ENCODE results near the gene EMP3.

The EMP3 gene

DNA sequence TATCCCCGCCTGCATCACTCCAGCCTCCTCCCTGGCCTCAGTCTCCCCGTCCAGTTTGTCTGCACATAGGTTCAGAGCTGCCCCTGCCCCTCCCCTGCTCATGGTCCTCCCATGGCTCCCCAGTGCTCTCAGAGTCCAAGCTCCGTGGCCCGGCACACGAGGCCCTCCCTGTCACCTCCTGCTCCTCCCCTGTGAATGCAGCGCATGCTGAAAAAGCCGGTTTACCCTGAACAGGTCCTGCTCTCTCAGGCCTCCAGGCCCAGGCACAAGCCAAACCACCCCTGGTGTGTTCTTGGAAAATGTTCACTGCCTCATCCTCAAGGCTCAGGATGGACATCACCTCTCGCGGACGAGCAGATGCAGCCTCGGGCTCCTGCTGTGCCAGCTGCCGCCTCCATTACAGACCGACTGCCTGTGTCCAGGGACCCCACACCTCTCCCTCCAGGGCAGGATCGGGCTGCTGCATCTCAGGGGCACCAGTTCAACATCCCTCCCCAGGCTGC is 13.0 kb downstream of the EMP3 start:
- no peaks in the 10 kb centered on the region for H3K9me3 ChIP-seq (ENCODE audit: control insufficient read depth, low read depth, low read length)
- H3K27ac ChIP-seq (ENCODE audit: low read length): no peak overlapping the region
- H3K4me1 ChIP-seq (ENCODE audit: control insufficient read depth, low read depth, low read length): peaks cover 4% of the 10 kb centered on the region
- H3K9ac ChIP-seq (ENCODE audit: low read length): no peak overlapping the region
- no peaks in the 10 kb centered on the region for H3K36me3 ChIP-seq (ENCODE audit: control insufficient read depth, low read depth, low read length)
- no peaks in the 10 kb centered on the region for H3K27me3 ChIP-seq (ENCODE audit: control insufficient read depth, insufficient read depth, low read length)
- H3K4me3 ChIP-seq (ENCODE audit: low read length): no peak overlapping the region

DNA sequence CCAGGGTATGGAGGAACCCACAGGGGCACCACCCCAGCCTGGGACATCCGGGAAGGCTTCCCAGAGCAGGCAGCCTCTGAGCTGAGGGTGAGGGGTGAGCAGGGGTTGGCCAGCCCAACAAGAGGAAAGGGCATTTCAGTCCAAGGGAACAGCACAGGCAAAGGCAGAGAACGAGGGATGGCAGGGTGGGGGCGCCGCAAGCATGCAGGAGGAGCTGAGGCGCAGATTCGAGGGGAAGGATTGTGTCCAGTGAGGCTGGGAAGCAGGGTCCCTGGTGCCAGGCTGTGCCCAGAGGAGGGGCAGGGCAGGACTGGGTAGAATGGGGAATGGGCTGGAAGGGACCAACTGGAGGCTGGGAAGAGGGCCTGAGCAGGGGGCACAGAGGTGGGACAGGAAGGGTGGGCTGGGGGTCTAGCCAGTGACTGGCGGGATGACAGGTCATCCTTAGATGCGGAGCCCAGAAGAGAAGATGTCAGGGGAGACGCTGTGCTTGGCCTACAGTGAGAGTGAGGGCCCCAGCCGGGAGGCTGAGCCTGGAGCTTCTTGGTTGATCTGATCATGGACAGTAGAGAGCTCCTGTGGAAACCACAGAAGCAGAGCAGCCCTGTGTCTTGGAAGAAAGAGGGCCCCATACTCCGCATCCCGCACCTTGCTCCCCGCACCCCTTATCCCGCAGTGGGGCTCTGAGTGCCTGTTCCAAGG is 13.6 kb downstream of the EMP3 start:
- Histone ChIP-seq H3K27ac (ENCODE audit: low read length) (no peak overlapping the region), H3K4me3 (ENCODE audit: low read length) (no peak overlapping the region), H3K9me3 (ENCODE audit: control insufficient read depth, low read depth, low read length) (no peaks in the 10 kb centered on the region), H3K36me3 (ENCODE audit: control insufficient read depth, low read depth, low read length) (no peaks in the 10 kb centered on the region), H3K9ac (ENCODE audit: low read length) (no peak overlapping the region), H3K27me3 (ENCODE audit: control insufficient read depth, insufficient read depth, low read length) (no peaks in the 10 kb centered on the region), H3K4me1 (ENCODE audit: control insufficient read depth, low read depth, low read length) (no peaks in the 10 kb centered on the region)

DNA sequence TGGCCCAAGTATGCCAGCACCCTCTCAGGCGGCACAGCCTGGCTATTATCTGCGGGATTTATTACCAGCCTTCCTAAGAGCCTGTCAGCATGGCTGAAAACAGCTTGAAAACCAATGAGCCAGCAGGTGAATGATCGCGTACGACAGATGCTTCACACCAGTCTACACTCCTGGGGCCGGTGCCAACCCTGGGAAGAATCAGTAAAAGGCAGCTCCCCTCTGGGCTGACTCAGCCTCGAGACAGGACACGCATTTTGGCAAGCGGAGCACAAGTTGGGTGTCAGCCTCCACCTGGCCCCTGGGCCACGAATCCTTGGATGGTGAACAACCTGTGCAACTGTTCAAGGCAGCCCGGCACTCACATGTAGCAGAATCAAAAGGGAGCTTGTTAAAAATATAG is 15.6 kb downstream of the EMP3 start:
- Histone ChIP-seq H3K4me1 (ENCODE audit: control insufficient read depth, low read depth, low read length) (no peaks in the 10 kb centered on the region), H3K27ac (ENCODE audit: low read length) (no peak overlapping the region), H3K27me3 (ENCODE audit: control insufficient read depth, insufficient read depth, low read length) (no peaks in the 10 kb centered on the region), H3K4me3 (ENCODE audit: low read length) (no peak overlapping the region), H3K9me3 (ENCODE audit: control insufficient read depth, low read depth, low read length) (no peaks in the 10 kb centered on the region), H3K9ac (ENCODE audit: low read length) (no peak overlapping the region), H3K36me3 (ENCODE audit: control insufficient read depth, low read depth, low read length) (no peaks in the 10 kb centered on the region)

DNA sequence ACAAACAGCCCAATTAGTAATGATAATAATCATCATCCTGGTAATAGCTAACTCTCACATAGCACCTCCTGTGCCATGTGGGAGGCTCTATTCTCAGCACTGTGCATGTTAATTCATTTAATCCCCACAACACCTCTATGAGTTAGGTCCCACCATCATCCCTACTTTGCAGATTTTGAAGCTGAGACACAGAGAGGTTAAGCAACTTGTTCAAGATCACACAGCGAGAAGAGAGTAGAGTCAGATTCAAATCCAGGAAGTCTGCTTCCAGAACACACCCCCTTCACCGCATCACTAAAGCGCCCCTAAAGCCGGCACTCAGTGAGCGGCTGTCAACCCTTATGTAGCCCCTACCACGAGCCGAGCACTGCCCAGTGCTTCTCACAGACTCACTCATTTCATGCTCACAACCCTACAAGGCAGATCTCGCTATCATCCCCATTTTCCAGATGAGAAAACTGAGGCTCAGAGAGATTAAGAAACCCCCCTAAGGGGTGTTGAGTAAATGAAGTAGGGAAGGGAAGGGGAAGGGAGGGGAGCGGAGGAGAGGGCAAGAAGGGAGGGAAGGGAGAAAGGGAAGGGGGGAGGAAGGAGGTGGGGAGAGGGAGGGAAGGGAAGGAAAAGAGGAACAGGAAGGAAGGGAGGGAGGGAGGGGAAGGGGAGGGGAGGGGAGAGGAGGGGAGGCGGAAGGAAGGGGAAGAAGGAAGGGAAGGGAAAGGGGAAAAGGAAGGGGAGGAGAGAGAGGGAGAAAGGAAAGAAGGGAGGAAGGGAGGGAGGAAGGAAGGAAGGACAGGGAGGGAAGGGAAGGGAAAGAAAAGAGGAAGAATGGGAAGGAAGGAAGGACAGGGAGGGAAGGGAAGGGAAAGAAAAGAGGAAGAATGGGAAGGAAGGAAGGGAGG is 16.4 kb downstream of the EMP3 start:
- Histone ChIP-seq H3K27me3 (ENCODE audit: control insufficient read depth, insufficient read depth, low read length) (no peaks in the 10 kb centered on the region), H3K27ac (ENCODE audit: low read length) (no peak overlapping the region), H3K9me3 (ENCODE audit: control insufficient read depth, low read depth, low read length) (no peaks in the 10 kb centered on the region), H3K4me3 (ENCODE audit: low read length) (no peak overlapping the region), H3K9ac (ENCODE audit: low read length) (no peak overlapping the region), H3K36me3 (ENCODE audit: control insufficient read depth, low read depth, low read length) (no peaks in the 10 kb centered on the region), H3K4me1 (ENCODE audit: control insufficient read depth, low read depth, low read length) (no peaks in the 10 kb centered on the region)

DNA sequence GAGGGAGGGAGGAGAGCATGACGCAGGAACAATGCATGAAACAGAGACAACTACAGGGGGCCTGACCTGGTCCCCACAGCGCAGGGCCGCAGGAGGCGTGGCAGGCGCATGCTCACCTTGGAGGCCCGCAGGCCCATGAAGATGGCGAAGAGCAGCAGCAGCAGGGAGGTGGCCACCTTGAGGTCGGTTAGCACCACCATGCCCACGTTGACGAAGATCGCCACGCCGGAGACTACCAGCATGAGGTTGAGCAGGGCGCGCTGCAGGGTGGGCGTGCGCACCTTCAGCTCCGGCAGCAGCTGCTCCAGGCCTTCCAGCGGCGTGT is 17.0 kb downstream of the EMP3 start:
- H3K27ac ChIP-seq (ENCODE audit: low read length): no peak overlapping the region
- H3K9ac ChIP-seq (ENCODE audit: low read length): no peak overlapping the region

DNA sequence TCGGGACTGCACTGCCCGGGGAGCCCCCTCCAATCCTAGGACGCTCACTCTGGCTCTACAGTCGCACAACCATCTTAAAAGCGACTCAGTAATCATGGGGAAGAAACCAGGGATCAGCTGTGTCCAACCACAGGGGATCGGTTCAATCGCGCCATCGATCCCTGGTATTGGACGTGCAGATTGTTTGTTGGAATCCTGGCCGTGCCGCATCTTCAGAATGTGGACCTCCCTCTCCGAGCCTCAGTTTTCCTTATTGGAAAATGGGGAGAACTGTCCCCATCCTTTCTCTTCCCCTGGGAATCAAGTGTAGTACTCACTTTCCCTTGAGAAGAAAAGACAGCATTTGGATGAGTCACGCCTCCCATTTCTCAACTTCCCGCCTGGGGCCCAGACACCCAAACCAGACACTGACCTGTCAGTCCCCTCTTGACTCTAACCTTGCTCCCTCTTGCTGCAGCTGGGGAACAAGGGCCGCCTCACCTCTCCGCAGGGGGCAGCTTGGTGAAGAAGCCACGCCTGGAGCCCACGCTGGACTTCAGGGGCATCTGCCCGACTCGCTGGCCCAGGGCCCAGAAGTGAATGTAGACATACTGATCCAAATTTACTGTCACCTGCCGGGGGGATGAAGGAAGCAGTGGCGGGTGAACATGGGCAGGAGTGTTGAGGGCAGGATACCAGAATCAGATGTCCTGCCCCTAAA is 17.6 kb downstream of the EMP3 start:
- Histone ChIP-seq H3K27me3 (ENCODE audit: control insufficient read depth, insufficient read depth, low read length) (no peaks in the 10 kb centered on the region), H3K27ac (ENCODE audit: low read length) (no peak overlapping the region), H3K4me3 (ENCODE audit: low read length) (no peak overlapping the region), H3K9me3 (ENCODE audit: control insufficient read depth, low read depth, low read length) (no peaks in the 10 kb centered on the region), H3K9ac (ENCODE audit: low read length) (no peak overlapping the region), H3K4me1 (ENCODE audit: control insufficient read depth, low read depth, low read length) (no peaks in the 10 kb centered on the region), H3K36me3 (ENCODE audit: control insufficient read depth, low read depth, low read length) (no peaks in the 10 kb centered on the region)

More for the DNA sequence above, 17.0 kb downstream of the EMP3 start:
- H3K4me3 ChIP-seq (ENCODE audit: low read length): no peak overlapping the region
- no peaks in the 10 kb centered on the region for H3K9me3 ChIP-seq (ENCODE audit: control insufficient read depth, low read depth, low read length)
- no peaks in the 10 kb centered on the region for H3K27me3 ChIP-seq (ENCODE audit: control insufficient read depth, insufficient read depth, low read length)
- no peaks in the 10 kb centered on the region for H3K36me3 ChIP-seq (ENCODE audit: control insufficient read depth, low read depth, low read length)
- no peaks in the 10 kb centered on the region for H3K4me1 ChIP-seq (ENCODE audit: control insufficient read depth, low read depth, low read length)

DNA sequence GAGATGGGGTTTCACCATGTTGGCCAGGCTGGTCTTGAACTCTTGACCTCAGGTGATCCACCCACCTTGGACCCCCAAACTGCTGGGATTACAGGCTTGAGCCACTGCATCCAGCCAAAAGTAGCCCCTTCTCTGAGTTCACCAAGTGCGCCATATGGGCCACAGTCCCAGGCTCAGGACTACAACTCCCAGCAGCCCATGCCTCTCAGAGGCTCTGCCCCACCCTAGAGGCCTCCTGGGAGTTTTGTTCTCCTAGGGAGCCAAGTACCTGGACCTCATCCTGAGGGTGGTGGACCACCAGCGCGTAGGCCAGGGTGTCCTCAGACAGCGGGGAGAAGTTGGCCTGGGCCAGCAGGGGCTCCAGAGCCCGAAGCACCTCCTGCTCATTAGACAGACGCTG is 19.5 kb downstream of the EMP3 start:
- no peaks in the 10 kb centered on the region for H3K4me1 ChIP-seq (ENCODE audit: control insufficient read depth, low read depth, low read length)
- H3K9me3 ChIP-seq (ENCODE audit: control insufficient read depth, low read depth, low read length): no peaks in the 10 kb centered on the region
- H3K4me3 ChIP-seq (ENCODE audit: low read length): no peak overlapping the region
- no peaks in the 10 kb centered on the region for H3K36me3 ChIP-seq (ENCODE audit: control insufficient read depth, low read depth, low read length)
- no peak overlapping the region for H3K9ac ChIP-seq (ENCODE audit: low read length)
- no peaks in the 10 kb centered on the region for H3K27me3 ChIP-seq (ENCODE audit: control insufficient read depth, insufficient read depth, low read length)
- no peak overlapping the region for H3K27ac ChIP-seq (ENCODE audit: low read length)

DNA sequence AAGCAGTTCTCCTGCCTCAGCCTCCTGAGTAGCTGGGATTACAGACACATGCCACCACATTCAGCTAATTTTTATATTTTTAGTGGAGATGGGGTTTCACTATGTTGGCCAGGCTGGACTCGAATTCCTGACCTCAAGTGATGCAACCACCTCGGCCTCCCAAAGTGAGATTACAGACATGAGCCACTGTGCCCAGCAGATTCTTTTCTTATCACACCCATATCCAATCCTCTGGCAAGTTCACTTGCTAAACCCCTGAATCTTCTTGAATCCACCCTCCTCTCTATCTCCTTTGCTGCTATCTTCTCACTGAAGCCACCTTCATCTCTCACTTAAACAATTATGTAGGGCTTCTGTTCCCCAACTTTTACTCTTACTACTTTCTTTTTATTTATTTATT is 20.8 kb downstream of the EMP3 start:
- Histone ChIP-seq H3K4me1 (ENCODE audit: control insufficient read depth, low read depth, low read length) (no peaks in the 10 kb centered on the region), H3K4me3 (ENCODE audit: low read length) (no peak overlapping the region), H3K9me3 (ENCODE audit: control insufficient read depth, low read depth, low read length) (no peaks in the 10 kb centered on the region)

DNA sequence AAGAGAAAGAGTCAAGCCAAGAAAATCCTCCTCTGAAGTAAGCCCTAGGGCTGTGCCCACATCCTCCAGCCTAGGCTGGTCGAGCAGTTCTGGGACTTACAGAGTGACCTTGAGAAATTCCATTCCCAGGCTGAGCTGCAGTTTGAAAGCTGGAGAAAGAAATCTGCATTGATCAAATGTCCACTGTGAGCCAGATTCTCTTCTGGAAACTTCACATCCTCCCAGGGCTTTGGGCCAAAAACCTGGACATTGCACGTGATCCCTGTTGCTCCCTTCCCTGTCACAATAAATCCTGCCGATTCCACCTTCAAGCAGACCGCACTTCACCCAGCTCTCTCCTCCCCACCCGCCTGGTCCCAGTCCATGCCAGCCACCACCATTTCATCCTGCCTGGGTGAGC is 22.7 kb downstream of the EMP3 start:
- H3K27me3 ChIP-seq (ENCODE audit: control insufficient read depth, insufficient read depth, low read length): no peaks in the 10 kb centered on the region
- H3K4me1 ChIP-seq (ENCODE audit: control insufficient read depth, low read depth, low read length): no peaks in the 10 kb centered on the region
- no peak overlapping the region for H3K9ac ChIP-seq (ENCODE audit: low read length)
- H3K4me3 ChIP-seq (ENCODE audit: low read length): no peak overlapping the region
- no peak overlapping the region for H3K27ac ChIP-seq (ENCODE audit: low read length)
- H3K9me3 ChIP-seq (ENCODE audit: control insufficient read depth, low read depth, low read length): no peaks in the 10 kb centered on the region
- H3K36me3 ChIP-seq (ENCODE audit: control insufficient read depth, low read depth, low read length): no peaks in the 10 kb centered on the region

More for the DNA sequence above, 20.8 kb downstream of the EMP3 start:
- Histone ChIP-seq H3K9ac (ENCODE audit: low read length) (no peak overlapping the region), H3K36me3 (ENCODE audit: control insufficient read depth, low read depth, low read length) (no peaks in the 10 kb centered on the region), H3K27ac (ENCODE audit: low read length) (no peak overlapping the region), H3K27me3 (ENCODE audit: control insufficient read depth, insufficient read depth, low read length) (no peaks in the 10 kb centered on the region)

DNA sequence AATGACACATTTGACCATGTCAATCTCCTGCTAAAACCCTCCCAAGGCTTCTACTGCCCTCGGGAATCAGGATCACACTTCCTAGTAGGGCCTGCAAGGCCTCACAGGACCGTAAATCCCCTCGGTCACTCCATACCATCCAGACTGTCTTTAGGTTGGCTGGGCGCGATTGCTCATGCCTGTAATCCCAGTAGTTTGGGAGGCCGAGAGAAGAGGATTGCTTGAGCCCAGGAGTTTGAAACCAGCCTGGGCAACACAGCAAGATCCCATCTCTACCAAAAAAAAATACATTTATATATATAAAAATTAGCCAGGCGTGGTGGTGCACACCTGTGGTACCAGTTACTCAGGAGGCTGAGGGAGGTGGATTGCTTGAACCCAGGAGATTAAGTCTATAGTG is 23.4 kb downstream of the EMP3 start:
- Histone ChIP-seq H3K36me3 (ENCODE audit: control insufficient read depth, low read depth, low read length) (no peaks in the 10 kb centered on the region), H3K4me1 (ENCODE audit: control insufficient read depth, low read depth, low read length) (no peaks in the 10 kb centered on the region), H3K27me3 (ENCODE audit: control insufficient read depth, insufficient read depth, low read length) (no peaks in the 10 kb centered on the region), H3K9me3 (ENCODE audit: control insufficient read depth, low read depth, low read length) (no peaks in the 10 kb centered on the region), H3K4me3 (ENCODE audit: low read length) (no peak overlapping the region), H3K27ac (ENCODE audit: low read length) (no peak overlapping the region), H3K9ac (ENCODE audit: low read length) (no peak overlapping the region)

DNA sequence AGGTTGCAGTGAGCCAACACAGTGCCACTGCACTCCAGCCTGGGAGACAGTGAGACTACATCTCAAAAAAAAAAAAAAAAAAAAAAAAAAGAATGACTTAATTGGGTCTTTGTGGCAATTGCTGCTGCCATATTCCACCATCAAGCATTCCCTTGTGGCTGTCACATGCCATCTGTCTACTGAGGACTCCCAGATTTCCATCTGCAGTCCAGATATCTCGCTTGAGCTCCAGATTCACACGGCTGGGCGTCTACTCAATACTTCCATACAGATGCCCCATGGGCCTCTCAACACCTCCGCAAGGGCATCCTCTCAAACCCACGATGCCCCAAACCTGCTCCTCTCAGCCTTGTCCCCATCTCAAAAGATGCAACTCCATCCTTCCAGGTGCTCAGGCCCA is 25.5 kb downstream of the EMP3 start:
- Histone ChIP-seq H3K9me3 (ENCODE audit: control insufficient read depth, low read depth, low read length) (no peaks in the 10 kb centered on the region), H3K4me3 (ENCODE audit: low read length) (no peak overlapping the region), H3K27ac (ENCODE audit: low read length) (no peak overlapping the region), H3K27me3 (ENCODE audit: control insufficient read depth, insufficient read depth, low read length) (no peaks in the 10 kb centered on the region), H3K36me3 (ENCODE audit: control insufficient read depth, low read depth, low read length) (no peaks in the 10 kb centered on the region), H3K4me1 (ENCODE audit: control insufficient read depth, low read depth, low read length) (no peaks in the 10 kb centered on the region), H3K9ac (ENCODE audit: low read length) (no peak overlapping the region)
